ENCODE measurements around the gene AHNAK2.
"Not testable (repeated sequence)": the region's sequence is repeated elsewhere in the genome, so short reads cannot be mapped to it uniquely, and the experiment has no call there.

The AHNAK2 gene

GRCh38 chr14:104977681-104978653 lies at the start of gene AHNAK2:
Gene AHNAK2, minus strand, starts transcription at chr14:104978374. Its CDS starts 137 bp downstream, at chr14:104978237.
- no peak for TF ChIP-seq MYC (IDR thresholded peaks at IDR 0.05; ENCODE audit: low read depth, low read length)
- TF ChIP-seq, protein P1, sequence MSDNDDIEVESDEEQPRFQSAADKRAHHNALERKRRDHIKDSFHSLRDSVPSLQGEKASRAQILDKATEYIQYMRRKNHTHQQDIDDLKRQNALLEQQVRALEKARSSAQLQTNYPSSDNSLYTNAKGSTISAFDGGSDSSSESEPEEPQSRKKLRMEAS (IDR thresholded peaks at IDR 0.05; ENCODE audit: low read depth, low read length), result no peak
- TF ChIP-seq, protein P2, sequence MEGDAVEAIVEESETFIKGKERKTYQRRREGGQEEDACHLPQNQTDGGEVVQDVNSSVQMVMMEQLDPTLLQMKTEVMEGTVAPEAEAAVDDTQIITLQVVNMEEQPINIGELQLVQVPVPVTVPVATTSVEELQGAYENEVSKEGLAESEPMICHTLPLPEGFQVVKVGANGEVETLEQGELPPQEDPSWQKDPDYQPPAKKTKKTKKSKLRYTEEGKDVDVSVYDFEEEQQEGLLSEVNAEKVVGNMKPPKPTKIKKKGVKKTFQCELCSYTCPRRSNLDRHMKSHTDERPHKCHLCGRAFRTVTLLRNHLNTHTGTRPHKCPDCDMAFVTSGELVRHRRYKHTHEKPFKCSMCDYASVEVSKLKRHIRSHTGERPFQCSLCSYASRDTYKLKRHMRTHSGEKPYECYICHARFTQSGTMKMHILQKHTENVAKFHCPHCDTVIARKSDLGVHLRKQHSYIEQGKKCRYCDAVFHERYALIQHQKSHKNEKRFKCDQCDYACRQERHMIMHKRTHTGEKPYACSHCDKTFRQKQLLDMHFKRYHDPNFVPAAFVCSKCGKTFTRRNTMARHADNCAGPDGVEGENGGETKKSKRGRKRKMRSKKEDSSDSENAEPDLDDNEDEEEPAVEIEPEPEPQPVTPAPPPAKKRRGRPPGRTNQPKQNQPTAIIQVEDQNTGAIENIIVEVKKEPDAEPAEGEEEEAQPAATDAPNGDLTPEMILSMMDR (IDR thresholded peaks at IDR 0.05; ENCODE audit: low read depth, low read length), result no peak
- peak within 1 kb of the TSS; percentile 36 for H3K4me3 ChIP-seq (ENCODE audit: low read depth, low read length)
- peak; percentile 81 for DNase-seq (ENCODE audit: low read depth)

GRCh38 chr14:105027718-105028117 lies 49.5 kb upstream of the AHNAK2 start:
- not testable (repeated sequence) for DNase-seq (ENCODE audit: low read depth); H3K4me3 ChIP-seq (ENCODE audit: low read depth, low read length)

- TF ChIP-seq, protein P2 (IDR thresholded peaks at IDR 0.05; ENCODE audit: low read depth, low read length), result no peak
- no peak for TF ChIP-seq MYC (IDR thresholded peaks at IDR 0.05; ENCODE audit: low read depth, low read length)
- TF ChIP-seq, protein P1 (IDR thresholded peaks at IDR 0.05; ENCODE audit: low read depth, low read length), result no peak
- no peak for TF ChIP-seq POLR2A (IDR thresholded peaks at IDR 0.05; ENCODE audit: extremely low read depth, insufficient read length)
- H3K4me3 ChIP-seq (ENCODE audit: low read depth, low read length), result no peak overlapping the region
- no peak for DNase-seq (ENCODE audit: low read depth)
Measured at GRCh38 chr14:105026802-105027563, 48.8 kb upstream of the AHNAK2 start.

DNA sequence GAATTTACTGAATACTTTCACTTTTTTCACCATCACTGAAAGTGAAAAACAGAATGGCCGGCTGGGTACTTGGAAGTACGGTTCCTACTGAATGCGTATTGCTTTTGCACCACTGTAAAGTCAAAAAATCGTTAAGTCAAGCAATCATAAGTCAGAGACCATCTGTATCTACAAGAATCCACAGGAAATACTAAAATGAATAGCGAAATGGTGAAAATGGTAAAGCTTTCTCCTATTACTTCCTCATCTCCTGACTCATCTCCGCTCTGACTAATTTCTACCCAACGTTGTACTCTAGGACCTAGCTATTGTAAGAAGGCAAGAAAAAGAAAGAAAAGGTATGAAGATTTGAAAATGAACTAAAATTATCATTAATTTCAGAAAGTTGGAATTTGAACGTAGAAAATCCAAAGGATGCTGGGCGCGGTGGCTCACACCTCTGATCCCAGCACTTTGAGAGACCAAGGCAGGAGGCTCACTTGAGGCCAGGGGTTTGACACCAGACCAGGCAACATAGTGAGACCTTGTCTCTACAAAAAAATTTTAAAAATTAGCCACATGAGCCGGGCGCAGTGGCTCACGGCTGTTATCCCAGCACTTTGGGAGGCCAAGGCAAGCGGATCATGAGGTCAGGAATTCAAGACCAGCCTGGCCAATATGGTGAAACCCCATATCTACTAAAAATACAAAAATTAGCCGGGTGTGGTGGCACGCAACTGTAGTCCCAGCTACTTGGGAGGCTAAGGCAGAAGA lies 48.0 kb upstream of the AHNAK2 start:
- DNase-seq (ENCODE audit: low read depth), result peak; percentile 84
- no peak overlapping the region for H3K4me3 ChIP-seq (ENCODE audit: low read depth, low read length)
- no peak; the same call in 1 of the 2 replicates for TF ChIP-seq MYC (IDR thresholded peaks at IDR 0.05; ENCODE audit: low read depth, low read length)

GRCh38 chr14:105025429-105025828 lies 47.3 kb upstream of the AHNAK2 start:
- no peak overlapping the region for H3K4me3 ChIP-seq (ENCODE audit: low read depth, low read length)
- no peak for DNase-seq (ENCODE audit: low read depth)
- TF ChIP-seq MYC (IDR thresholded peaks at IDR 0.05; ENCODE audit: low read depth, low read length) (no peak), POLR2A (IDR thresholded peaks at IDR 0.05; ENCODE audit: extremely low read depth, insufficient read length) (no peak)
- TF ChIP-seq, protein P2 (IDR thresholded peaks at IDR 0.05; ENCODE audit: low read depth, low read length), result no peak
- TF ChIP-seq, protein P1 (IDR thresholded peaks at IDR 0.05; ENCODE audit: low read depth, low read length), result no peak

- TF ChIP-seq, protein P2 (IDR thresholded peaks at IDR 0.05; ENCODE audit: low read depth, low read length), result no peak
- TF ChIP-seq MYC (IDR thresholded peaks at IDR 0.05; ENCODE audit: low read depth, low read length) (no peak), POLR2A (IDR thresholded peaks at IDR 0.05; ENCODE audit: extremely low read depth, insufficient read length) (no peak)
- TF ChIP-seq, protein P1 (IDR thresholded peaks at IDR 0.05; ENCODE audit: low read depth, low read length), result no peak
- DNase-seq (ENCODE audit: low read depth), result no peak
- H3K4me3 ChIP-seq (ENCODE audit: low read depth, low read length), result no peak overlapping the region
Measured at GRCh38 chr14:105023791-105024480, 45.8 kb upstream of the AHNAK2 start.

All from NB4 (cell line).